ENCODE measurements around the gene CORO1C.

GRCh38 chr12:108686780-108687179 lies 44.5 kb downstream of the CORO1C start:
- TF ChIP-seq CTCF (IDR thresholded peaks at IDR 0.05) (no peak), POLR2A (IDR thresholded peaks at IDR 0.05; ENCODE audit: low read depth) (no peak), EP300 (IDR thresholded peaks at IDR 0.05) (no peak), POLR2AphosphoS5 (IDR thresholded peaks at IDR 0.05) (peak; percentile 16 to 31)
